Measurements from ENCODE around the gene NOTUM.

NOTUM gene

GRCh38 chr17:81934850-81935708 lies 25.9 kb downstream of the NOTUM start:
- no peak for DNase-seq

- DNase-seq, result no peak
These were observed 26.8 kb downstream of the NOTUM start for GRCh38 chr17:81934098-81934757.

DNA sequence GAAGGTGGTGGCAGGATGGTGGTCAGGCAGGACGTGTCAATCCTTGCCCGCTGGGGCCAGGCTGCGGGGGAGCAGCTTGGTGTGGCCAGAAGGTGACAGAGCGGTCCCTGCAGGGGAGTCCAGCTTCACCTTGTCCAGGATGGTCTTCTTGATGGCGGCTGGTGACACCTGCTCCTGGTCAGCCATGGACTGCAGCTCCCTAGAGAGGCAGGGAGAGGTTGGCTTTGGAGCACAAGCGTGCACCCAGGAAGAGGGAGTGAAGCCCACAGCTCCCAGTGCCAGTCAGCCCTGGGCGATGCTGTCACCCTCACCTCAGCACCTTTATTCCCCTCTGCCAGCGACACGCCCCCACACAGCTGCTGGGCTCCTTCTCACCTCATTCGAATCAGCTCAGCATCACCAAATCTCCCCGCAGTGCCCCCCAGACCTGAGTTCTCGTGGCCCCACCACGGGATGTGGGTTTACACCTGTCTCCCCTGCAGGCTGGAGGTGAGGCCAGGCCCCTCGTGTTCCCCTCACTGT lies 27.7 kb downstream of the NOTUM start:
- no peak for DNase-seq

- peak; percentile 73 for DNase-seq
These were observed 28.5 kb downstream of the NOTUM start for GRCh38 chr17:81932333-81932983.

- DNase-seq, result peak; percentile 68
These were observed 29.2 kb downstream of the NOTUM start for GRCh38 chr17:81931557-81932332.

GRCh38 chr17:81931189-81931556 lies 29.8 kb downstream of the NOTUM start:
- no peak for DNase-seq

DNA sequence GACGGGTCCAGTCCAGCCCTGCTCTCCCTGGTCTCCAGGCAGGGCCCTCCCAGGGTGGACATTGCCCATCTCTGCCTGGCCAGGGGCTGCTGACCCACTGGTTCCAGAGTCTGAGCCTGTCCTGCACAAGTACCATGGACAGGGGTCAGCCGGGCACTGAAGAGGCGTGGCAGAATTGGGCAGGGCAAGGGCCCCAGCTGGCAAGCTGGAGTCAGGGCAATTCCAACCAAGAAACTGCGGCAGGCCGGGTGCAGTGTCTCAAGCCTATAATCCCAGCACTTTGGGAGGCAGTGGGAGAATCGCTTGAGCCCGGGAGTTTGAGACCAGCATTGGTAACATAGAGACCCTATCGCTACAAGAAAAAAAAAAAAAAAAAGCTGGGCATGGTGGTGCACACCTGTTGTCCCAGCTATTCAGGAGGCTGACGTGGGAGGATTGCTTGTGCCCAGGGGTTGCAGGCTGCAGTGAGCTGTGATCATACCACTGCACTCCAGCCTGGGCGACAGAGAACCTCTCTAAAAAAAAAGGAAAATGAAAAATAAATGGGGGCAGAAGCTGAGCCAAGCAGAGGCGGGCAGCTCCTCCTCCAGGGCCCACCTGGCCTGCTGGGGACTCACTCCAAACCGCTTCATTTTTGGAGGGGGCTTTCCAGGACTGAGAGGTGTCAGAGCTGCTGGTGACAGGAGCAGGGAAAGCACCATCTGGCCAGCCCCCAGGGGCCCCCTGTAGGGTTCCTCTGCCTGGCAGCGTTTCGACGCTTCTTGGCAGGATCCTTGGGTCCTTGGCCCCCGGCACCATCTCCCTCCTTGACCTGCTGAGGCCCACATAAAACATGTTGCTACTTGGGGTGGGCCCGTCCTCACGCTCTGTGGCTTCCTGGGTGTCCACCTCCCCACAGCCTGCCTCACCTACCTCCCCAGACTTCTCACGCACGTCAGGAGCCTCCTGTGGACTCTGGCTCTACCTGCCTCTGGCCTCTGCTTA lies 30.6 kb downstream of the NOTUM start:
- DNase-seq, result no peak

- no peak for DNase-seq
These were observed 31.5 kb downstream of the NOTUM start for GRCh38 chr17:81929253-81930141.

- DNase-seq, result peak; percentile 38
These were observed 32.3 kb downstream of the NOTUM start for GRCh38 chr17:81928544-81929252.

GRCh38 chr17:81927653-81928543 lies 33.1 kb downstream of the NOTUM start, which contains the start of gene MAFG:
MAFG (minus strand) TSS chr17:81927735; CDS start chr17:81923185, 4,550 bp downstream.
- peak; percentile 98 for DNase-seq

DNA sequence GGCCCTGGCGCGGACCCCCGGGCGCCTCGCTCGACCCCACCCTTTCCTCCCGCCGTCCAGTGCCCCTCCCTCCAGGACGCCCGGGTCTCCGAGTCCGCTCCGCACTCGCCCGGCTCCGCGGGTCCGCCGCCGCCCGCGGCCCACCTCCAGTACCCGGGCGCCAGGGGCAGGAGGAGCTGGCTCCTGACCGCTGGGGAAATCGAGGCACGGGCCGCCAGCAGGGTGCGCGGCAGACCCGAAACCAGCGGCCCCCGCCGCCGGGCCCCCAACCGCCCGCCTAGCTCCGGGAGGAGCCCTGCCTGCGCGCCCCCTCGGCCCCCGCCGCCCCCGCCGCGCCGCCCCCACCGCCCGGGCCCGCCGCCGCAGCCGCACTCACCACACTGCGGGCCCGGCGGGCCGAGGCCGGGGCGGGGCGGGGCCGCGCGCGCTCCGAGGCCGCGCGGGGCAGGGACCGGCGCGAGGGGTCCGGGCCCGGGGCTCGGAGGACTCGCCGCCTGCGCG lies 33.8 kb downstream of the NOTUM start:
- DNase-seq, result peak; percentile 55

GRCh38 chr17:81926451-81927151 lies 34.4 kb downstream of the NOTUM start:
- DNase-seq, result peak; percentile 89

- no peak for DNase-seq
These were observed 35.0 kb downstream of the NOTUM start for GRCh38 chr17:81925860-81926450.

DNA sequence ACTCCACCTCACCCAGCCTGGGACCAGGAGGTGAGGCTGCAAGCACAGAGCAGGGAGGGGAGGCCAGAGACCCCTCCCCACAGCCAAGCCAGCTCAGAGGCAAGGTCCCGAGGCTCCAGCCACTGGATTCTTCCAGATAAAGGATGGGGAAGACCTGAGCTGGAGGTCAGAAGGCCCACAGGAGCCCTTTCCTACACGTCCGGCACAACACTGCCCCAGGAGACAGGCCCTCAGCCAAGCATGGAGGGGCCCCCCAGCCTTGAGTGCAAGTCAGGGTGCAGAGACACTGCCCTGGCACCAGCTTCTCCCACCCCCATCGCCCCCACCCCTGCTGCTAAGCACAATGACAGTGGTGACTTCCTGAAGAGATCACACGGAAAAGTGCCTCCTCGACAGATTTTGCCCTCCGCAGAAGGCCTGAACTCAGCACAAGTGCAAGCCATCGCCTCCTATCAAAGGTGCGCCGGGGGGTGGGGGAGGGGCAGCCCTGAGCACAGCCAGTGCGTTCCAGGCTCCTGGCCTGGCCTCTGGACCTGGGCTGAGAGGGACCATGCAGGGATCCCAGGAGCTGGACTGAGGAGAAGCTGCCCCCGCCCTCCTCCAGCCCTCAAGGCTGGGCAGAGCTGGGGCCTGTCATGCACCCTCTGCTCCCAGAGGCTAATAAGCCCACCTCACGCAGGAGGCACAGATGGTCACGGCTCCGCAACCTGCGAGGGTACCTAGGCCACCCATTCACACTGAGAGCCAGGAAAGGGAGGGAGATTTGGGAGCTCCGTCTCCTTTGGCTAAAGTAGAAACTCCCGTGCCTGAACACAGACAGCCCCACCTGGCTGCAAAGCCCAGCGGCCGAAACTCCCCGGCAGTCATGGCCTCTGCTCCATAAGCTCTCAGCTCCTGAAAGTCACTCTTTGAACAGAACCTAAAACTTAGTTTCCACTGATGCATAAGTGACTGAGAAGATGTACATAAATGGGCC lies 36.1 kb downstream of the NOTUM start:
- peak; percentile 47 for DNase-seq

- peak; percentile 95 for DNase-seq
These were observed 37.4 kb downstream of the NOTUM start for GRCh38 chr17:81923302-81924260.
